ENCODE measurements around the gene CTSZ. TPM values are rescaled to one million over a fixed set of nuclear protein-coding genes. Genes with fewer than 3 reads are reported as not detected.

The CTSZ gene
- total RNA-seq, 1 experiment from 2014 or later, result 487 TPM

DNA sequence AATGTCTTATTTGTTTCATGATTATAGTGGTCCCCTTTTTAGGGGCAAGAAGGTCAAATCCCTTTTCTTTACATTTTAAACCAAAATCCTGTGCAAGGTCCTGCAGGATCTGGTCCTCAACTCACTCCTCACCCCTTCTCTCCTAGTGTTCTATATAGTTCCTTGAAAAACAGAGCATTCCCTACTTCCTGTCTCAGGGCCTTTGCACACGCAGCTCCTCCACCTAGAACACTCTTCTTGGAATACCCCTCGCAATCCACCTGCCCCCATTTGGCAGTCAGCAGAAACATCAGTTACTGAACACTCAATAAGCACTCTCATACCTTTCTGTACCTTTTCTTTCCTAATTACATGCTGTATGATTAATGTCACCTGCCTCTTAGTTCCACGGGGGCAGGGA, 28.3 kb upstream of the CTSZ start:
- Histone ChIP-seq H3K4me3 (no peak overlapping the region), H3K27me3 (no peaks in the 10 kb centered on the region), H3K36me3 (peaks cover 66% of the 10 kb centered on the region), H3K9me3 (no peaks in the 10 kb centered on the region)
- no peak for DNase-seq

DNA sequence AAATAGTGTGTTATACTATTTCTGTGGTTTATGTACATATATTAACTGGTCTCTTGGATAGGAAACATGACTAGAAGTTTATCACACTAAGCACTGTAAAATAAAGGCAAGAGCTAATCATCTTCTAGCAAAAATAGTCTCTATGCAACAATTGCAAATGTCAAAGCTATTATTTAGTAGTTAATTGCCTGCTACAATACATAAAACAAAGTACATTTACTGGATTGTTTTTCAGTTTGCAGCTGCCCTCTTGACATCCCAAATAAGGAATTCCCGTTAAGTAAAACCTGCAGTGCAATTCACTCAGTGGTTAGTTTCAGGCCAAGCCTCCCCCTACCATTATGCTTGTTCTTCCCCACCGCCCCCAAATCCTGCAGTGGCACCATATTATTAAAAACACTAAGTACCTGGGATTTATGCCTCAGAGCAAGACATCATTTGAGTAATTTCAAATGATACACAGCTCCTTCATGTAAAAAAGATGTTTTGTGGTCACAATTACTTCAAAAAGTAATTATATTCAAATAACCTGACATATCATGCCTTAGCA, 26.6 kb upstream of the CTSZ start:
- Histone ChIP-seq H3K27me3 (no peaks in the 10 kb centered on the region), H3K9me3 (no peaks in the 10 kb centered on the region), H3K36me3 (peaks cover 75% of the 10 kb centered on the region), H3K4me3 (no peak overlapping the region)
- no peak for DNase-seq

DNA sequence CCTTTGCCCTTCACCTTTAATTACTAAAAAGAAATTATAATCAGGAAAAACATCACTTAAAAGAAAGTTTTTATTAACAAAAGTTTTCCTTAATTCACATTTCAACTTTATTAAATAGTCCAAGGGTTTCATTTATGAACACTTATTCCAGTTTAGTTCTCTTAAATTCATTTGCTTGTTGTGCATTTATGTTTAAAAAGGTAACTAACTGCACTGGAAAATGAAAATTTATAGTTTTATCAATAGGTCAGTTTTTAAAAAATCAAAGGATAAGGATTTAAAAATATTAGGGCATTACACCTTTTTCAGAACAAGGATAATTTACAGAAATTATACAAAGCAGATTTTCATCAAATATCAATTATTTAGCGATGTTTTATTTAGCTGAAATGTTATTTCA, 26.0 kb upstream of the CTSZ start:
- Histone ChIP-seq H3K27me3 (no peaks in the 10 kb centered on the region), H3K36me3 (peaks cover 75% of the 10 kb centered on the region), H3K9me3 (no peaks in the 10 kb centered on the region), H3K4me3 (peak overlapping the region; percentile 91)
- no peak for DNase-seq

DNA sequence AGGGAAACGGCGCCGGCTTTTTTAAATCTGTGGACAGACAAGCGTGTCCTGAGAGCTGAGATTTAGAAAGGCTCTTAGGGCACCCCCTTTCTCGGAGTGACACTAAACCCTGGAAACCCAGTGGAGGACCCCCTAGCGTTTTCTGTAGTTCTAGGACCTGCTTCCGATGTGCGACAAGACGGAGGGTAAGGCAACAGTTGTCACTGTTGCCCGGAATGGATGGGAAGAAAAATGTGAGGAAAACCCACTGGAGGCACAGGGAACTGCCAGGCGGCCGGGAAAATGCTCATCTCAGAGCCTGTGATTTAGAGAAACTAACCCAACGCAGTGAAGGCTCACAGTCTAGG, 25.6 kb upstream of the CTSZ start:
- Histone ChIP-seq H3K27me3 (no peaks in the 10 kb centered on the region), H3K36me3 (peaks cover 75% of the 10 kb centered on the region), H3K4me3 (peak overlapping the region; percentile 91), H3K9me3 (no peaks in the 10 kb centered on the region)
- peak; percentile 46 for DNase-seq

DNA sequence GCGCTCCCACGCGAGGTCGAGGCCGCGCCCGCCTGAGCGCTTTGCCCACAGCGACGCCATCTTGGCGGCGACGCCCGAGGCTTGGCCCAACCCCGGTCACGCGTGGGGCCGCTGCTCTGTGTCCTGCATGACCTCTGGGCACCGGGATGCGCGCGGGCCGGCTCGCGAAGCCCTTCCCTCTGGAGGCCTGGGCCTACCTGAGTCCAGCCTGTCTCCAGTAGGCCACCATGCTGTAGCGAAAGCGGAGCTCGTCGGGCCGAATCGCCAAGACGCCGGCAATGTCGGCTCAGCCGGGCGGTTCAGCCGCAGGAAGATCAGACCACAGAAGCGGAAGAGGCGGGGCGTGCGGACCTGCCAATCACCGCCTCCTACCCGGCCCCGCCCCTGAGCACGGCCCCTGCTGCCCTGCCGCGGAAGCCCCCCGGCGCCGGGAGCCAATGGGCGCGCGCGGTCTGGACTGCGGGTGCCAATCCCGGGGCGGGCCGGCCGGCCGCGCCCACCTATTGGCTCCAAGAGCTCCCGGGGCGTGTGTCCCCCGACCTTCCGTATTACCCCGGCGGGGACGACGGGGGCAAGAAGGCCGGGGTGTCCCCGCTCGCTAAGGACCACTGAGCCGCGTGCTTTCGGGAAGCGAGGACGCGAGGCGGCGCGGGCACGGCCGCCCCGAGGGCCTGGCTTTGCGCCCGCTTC, 25.1 kb upstream of the CTSZ start, which contains the start of gene ATP5F1E:
ATP5F1E (minus strand) TSS at position 313 of the 690 bp plus-strand sequence; CDS start at position 229, 84 bp downstream.
- Histone ChIP-seq H3K36me3 (peaks cover 75% of the 10 kb centered on the region), H3K4me3 (peak within 1 kb of the TSS; percentile 91), H3K27me3 (no peaks in the 10 kb centered on the region), H3K9me3 (no peaks in the 10 kb centered on the region)
- peak; percentile 97 for DNase-seq

DNA sequence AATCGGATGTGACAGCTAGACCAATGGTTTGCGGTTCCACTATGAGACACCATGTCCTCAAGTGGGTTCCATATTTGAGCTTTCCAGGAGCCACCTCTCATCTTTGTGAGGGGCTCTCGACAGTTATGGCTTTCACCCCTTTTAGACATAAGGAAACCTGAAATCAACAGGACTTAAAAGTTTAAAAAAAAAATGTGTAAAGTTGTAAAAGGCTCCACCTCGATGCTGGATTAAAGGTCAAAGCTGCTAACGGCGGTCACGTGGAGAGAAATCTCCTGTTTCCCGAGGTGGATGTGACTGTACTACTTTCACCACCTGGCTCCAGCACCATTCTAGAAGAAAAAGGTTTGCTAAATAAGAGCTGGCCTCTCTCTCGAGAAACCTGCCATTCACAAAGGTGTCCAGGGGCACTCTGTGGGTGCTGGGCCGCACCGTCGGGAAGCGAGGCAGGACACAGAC, 24.5 kb upstream of the CTSZ start:
- Histone ChIP-seq H3K27me3 (no peaks in the 10 kb centered on the region), H3K4me3 (peak overlapping the region; percentile 91), H3K36me3 (peaks cover 75% of the 10 kb centered on the region), H3K9me3 (no peaks in the 10 kb centered on the region)
- no peak for DNase-seq

DNA sequence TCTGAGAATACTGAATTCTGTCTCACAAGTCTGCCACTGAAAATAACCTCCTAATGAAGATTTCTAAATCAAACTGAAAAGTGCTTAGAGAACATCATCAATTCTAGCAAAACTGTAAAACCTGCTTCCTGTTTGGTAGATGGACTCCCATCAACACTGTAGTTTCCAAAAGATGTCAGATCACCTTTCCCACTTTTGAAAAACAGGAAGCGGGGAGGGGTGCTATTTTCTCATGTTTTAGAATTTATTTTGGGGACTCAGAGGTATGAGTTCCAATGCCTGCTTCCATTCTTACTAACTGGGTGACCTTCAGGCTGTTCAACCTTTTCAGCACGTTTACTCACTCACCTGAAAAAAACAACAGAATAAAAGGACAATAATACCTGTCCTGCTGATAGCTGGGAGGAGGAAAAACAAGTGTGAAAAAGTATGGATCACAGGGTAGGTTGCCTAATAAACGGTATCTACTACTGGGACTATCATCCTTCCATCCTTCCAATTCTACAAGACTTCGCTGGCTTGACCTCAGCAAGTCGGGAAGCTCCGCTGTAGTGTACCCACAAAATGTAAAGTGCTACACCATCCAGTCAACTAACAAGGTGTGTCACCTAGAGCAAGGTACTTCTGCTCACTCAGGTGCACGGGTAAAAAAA, 24.0 kb upstream of the CTSZ start:
- no peak for DNase-seq
- peaks cover 75% of the 10 kb centered on the region for H3K36me3 ChIP-seq

DNA sequence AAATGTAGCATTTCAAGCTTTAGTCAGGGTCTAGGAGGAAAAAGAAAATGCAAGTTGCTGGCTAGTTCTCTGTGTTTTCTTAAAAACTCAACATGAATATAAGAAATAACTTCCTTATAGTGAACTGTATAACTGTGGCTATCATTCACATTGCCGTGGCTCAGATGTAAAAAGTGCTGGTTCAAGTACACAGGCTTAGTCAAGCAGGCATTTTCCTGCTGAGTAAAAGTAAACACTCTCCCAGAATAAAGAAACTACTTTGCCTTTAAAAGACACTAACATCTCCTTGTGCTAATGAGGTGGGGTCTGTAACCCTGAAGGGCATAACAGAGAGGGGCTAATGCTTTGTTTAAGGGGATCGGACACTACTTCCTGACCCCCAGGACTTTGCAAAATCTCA, 21.8 kb upstream of the CTSZ start:
- no peak overlapping the region for H3K4me3 ChIP-seq
- H3K36me3 ChIP-seq, result peaks cover 81% of the 10 kb centered on the region
- no peaks in the 10 kb centered on the region for H3K9me3 ChIP-seq
- no peak for DNase-seq
- no peaks in the 10 kb centered on the region for H3K27me3 ChIP-seq

More for the DNA sequence above, 24.0 kb upstream of the CTSZ start:
- H3K4me3 ChIP-seq, result peak overlapping the region; percentile 91
- no peaks in the 10 kb centered on the region for H3K9me3 ChIP-seq
- no peaks in the 10 kb centered on the region for H3K27me3 ChIP-seq

DNA sequence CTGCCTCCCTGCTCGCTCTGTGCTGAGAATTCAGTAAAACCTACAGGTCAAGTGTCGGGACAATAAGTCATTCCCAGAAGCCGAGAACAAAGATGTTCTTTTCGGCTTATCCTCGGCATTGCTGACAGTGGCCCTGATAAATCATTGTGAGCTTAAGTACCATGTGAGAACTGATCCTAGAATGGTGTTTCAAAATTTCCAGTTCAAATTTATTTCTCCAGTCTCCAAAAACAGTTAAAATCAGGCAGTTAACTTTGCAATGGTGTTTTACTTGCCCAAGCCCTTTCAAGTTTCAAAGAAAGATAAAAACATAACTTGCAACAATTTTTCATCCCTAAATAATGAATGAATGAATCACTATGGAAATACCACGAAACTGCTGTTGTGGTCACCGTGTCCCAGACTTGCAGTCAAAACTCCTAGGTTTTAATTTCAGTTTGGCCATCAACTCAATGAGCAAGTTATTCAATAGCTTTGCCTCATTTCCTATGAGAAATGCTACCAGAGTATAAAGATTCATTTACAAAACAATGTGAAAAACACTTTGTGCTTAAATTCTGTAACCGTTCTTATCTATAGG, 20.8 kb upstream of the CTSZ start:
- no peak for DNase-seq
- H3K4me3 ChIP-seq, result no peak overlapping the region
- peaks cover 84% of the 10 kb centered on the region for H3K36me3 ChIP-seq
- no peaks in the 10 kb centered on the region for H3K27me3 ChIP-seq
- no peaks in the 10 kb centered on the region for H3K9me3 ChIP-seq

DNA sequence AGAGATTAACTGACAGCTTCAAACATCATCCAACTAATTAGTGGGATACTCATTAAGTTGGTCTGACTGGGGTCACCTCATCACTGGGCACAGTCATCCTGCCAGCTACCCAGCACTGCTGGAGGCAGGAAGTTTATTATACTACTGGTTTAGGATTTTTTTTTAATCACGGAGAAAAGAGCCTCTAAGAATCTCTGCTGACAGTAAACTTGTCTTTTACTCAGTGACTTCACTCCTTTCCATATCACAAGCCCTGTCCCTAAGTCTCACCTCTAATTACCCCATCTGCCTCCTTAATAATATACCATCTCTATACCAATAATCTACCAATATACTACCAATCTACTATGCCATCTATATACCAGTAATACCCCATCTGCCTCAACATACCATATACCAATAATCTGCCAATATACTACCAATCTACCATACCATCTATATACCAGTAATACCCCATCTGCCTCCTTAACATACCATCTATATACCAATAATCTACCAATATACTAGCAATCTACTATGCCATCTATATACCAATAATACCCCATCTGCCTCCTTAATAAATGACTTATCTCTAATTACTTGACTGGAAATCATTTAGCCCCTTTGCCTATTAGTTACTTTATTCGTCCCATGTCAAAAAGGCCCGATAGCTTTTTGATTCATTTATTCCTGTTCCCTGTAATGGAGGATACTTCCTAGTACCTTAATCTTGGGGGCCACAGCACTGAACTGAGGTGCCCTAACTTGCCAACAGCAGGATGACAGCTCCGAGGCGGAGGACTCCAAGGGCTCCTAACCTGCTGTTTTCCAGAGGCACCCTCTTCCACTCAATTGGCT, 20.1 kb upstream of the CTSZ start:
- H3K36me3 ChIP-seq, result peaks cover 85% of the 10 kb centered on the region
- H3K4me3 ChIP-seq, result no peak overlapping the region
- no peaks in the 10 kb centered on the region for H3K27me3 ChIP-seq
- no peak for DNase-seq
- no peaks in the 10 kb centered on the region for H3K9me3 ChIP-seq

DNA sequence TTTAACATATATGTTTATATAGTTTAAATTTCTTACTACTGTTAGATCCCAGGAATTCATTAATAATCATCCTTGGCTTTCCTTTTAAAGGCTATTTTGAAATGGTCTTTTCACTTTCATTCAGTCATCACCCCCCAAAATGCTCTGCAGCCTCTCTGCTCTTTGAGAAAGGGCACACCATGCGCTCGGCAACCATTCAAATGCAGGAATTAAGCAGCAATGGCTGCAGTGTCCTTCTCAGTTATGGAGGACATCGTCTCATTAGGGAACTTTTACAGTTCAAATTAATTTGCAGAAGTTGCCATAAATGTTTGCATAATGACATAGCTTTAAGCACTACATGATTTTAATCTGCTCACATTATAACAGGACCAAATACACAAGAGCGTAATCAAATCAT, 18.5 kb upstream of the CTSZ start:
- Histone ChIP-seq H3K9me3 (no peaks in the 10 kb centered on the region), H3K4me3 (no peak overlapping the region), H3K36me3 (peaks cover 75% of the 10 kb centered on the region), H3K27me3 (no peaks in the 10 kb centered on the region)
- no peak for DNase-seq

DNA sequence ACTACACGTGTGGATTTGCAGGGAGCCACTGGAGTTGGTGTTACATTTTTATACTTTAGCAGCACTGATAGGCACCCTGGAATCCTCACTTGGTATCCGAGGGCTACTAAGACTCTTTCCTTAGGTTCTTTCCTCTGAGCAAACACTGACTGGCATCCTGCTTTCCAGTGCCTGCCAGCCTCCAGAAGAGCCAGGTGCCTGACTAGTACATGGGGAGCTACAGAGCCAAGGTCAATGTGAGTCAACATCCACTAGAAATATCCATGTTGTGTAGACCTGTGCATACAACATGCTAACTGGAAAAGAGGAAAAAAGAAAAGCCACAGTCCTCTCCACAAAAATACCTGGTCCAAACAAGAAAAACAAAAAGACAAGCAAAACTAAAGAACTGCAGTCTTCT, 18.0 kb upstream of the CTSZ start:
- no peaks in the 10 kb centered on the region for H3K27me3 ChIP-seq
- DNase-seq, result no peak
- no peaks in the 10 kb centered on the region for H3K9me3 ChIP-seq
- H3K36me3 ChIP-seq, result peaks cover 71% of the 10 kb centered on the region
- H3K4me3 ChIP-seq, result no peak overlapping the region

DNA sequence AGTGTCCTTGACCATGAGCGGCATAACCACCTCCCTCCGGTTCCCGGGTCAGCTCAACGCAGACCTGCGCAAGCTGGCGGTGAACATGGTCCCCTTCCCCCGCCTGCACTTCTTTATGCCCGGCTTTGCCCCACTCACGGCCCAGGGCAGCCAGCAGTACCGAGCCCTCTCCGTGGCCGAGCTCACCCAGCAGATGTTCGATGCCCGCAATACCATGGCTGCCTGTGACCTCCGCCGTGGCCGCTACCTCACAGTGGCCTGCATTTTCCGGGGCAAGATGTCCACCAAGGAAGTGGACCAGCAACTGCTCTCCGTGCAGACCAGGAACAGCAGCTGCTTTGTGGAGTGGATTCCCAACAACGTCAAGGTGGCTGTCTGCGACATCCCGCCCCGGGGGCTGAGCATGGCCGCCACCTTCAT, 17.1 kb upstream of the CTSZ start:
- no peak for DNase-seq
- H3K9me3 ChIP-seq, result no peaks in the 10 kb centered on the region
- peaks cover 61% of the 10 kb centered on the region for H3K36me3 ChIP-seq
- no peak overlapping the region for H3K4me3 ChIP-seq
- no peaks in the 10 kb centered on the region for H3K27me3 ChIP-seq

DNA sequence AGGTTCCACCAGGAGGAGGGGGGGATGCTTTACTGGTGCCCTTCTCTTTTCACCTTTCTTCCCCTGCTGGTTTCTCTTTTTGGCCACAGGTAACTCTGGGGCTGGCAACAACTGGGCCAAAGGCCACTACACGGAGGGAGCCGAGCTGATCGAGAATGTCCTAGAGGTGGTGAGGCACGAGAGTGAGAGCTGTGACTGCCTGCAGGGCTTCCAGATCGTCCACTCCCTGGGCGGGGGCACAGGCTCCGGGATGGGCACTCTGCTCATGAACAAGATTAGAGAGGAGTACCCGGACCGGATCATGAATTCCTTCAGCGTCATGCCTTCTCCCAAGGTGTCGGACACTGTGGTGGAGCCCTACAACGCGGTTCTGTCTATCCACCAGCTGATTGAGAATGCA, 16.6 kb upstream of the CTSZ start:
- DNase-seq, result no peak
- peaks cover 56% of the 10 kb centered on the region for H3K36me3 ChIP-seq

DNA sequence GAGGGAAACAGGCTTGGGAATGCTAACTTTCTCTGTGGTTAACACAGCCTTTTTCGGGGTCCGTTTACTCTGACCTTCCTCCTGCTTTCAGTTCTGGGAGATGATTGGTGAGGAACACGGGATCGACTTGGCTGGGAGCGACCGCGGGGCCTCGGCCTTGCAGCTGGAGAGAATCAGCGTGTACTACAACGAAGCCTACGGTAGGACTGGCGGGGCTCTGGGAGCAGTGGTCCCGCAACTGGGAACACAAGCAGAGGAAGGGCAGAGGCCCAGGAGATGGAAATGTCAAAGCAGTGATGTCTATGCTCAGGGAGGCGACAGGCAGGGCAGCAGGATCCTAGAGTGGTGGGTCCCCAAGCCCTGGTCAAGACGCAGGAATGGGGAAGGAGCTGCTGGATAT, 15.7 kb upstream of the CTSZ start:
- Histone ChIP-seq H3K36me3 (peaks cover 47% of the 10 kb centered on the region), H3K9me3 (no peaks in the 10 kb centered on the region), H3K27me3 (no peaks in the 10 kb centered on the region), H3K4me3 (no peak overlapping the region)
- DNase-seq, result no peak

More for the DNA sequence above, 16.6 kb upstream of the CTSZ start:
- H3K9me3 ChIP-seq, result no peaks in the 10 kb centered on the region
- H3K4me3 ChIP-seq, result no peak overlapping the region
- no peaks in the 10 kb centered on the region for H3K27me3 ChIP-seq

DNA sequence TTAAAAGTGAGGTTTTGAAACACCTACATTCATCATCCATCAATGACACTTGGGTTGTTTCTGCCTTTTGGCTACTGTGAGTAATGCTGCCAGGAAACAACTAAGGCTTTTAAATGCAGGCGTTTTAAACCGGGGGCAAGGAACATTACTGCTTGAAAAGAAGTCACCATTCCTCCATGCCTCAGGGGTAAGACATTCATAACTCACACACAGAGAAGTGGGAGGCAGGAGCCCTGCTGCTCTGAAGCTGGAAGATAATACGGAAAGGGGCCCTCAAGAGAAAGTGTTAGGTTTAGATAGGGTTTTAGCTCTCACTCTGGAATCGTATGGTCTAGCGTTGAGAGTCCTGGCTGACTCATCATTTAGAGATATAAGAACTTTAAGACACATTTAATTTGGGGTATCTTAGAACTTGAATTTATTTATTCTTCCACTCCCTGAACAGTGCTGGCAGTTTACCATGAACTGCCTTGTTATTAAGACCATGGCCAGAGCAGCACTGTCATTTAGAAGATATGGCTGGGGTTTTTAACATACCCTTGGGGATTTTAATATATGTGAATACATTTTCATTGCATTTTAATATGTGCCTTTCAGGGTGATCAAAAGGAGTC, 14.0 kb upstream of the CTSZ start:
- Histone ChIP-seq H3K9me3 (no peaks in the 10 kb centered on the region), H3K36me3 (peaks cover 30% of the 10 kb centered on the region), H3K27me3 (no peaks in the 10 kb centered on the region), H3K4me3 (no peak overlapping the region)
- DNase-seq, result no peak
